Stimulated activated CD8-positive, alpha-beta memory T cell treated with anti-CD3 and anti-CD28 coated beads, Interleukin-12 subunit alpha, Interleukin-12 subunit beta, amount 100 ng/mL, for 1 hour (primary cell): Measurements from ENCODE around the gene PLA2G4E.

Experiments used
- DNase-seq: peaks from one replicate; pipeline ENCODE4 v3.0.0-alpha.2; 2020; ENCODE audit warnings: low read depth

Gene PLA2G4E

DNA sequence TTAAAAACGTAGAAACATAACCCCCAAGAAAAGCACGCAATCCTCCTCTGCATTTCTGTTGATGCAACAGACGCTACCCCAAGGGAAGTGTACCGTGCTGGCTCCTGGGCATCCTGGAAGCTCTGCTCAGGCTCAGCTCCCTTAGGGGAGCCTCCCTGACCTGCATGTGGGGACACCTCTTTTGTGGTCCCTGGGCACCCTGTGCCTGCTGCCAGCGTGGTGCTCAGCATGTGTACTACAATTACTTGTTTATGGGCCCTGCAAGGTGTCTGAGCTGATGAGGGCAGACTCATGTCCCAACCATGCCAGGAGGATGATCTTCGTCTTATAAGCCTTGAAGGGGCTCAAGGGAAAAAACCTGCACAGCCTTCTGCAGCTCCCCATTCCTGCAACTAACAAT lies 66.8 kb downstream of the PLA2G4E start:
- no peak for DNase-seq

- no peak for DNase-seq
Observed at GRCh38 chr15:41952013-41952563, 68.8 kb downstream of the PLA2G4E start.

- DNase-seq, result no peak
Observed at GRCh38 chr15:41951571-41951970, 69.3 kb downstream of the PLA2G4E start.

DNA sequence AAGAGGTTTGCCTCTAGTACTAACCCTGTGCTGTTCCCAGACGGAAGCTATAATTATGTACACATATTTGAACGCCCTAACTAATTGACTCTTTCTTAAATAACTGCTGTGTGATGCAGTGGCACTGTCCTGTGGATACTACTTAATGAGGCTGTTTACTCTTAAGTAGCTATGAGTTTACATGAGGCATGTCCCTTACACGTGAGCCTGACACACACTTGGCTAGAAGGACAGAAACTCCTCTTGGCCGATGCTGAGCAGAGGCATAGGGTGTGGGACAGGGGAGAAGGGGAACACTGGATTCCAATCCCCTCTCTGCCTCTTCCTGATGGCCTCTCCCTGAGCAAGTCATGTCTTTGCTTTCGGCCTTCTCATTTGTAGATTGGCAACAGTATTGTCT lies 70.4 kb downstream of the PLA2G4E start:
- DNase-seq, result no peak

- no peak for DNase-seq
Observed at GRCh38 chr15:41950127-41950483, 70.7 kb downstream of the PLA2G4E start.

- no peak for DNase-seq
Observed at GRCh38 chr15:41949401-41950126, 71.3 kb downstream of the PLA2G4E start.

GRCh38 chr15:41948490-41948889 lies 72.4 kb downstream of the PLA2G4E start:
- no peak for DNase-seq

DNA sequence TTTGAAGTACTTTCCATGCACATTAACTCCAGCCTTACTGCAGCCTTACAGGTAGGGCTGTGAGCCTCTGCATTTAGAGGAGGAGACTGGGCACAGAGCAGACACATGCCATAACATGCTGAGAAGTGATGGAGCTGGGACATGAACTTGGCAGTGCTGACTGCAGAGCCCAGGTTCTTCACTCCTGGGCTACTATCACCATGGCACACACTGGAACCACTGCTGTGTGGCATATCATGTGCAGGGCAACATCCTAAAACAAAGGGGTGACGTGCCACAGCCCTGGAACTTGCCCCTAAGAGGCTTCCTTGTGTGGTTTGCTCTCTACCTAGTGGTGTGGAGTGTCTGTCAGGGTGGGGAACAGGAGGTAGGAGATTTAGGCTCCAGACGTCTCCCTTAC lies 73.9 kb downstream of the PLA2G4E start:
- no peak for DNase-seq

GRCh38 chr15:41945731-41946130 lies 75.1 kb downstream of the PLA2G4E start:
- DNase-seq, result no peak

DNA sequence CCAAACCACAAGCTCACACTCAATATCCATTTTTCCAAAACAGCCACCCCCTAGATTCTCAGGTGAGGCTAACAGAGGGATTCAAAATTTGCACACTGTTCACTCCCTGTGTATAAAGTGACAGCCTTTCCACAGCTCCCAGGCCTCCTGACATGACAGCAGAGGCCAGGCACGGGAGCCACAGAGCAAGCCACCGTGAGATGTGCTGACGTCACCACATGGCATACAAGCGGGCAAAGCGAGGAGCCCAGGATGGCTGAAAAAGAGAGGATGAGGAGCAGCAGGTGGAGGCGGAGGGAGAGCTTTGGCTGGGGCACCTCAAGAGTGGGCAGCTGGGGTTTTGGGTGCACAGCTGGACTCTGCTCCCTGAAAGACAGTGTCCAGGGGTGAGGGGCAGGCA lies 75.6 kb downstream of the PLA2G4E start:
- DNase-seq, result no peak

- DNase-seq, result no peak
Observed at GRCh38 chr15:41944313-41944940, 76.4 kb downstream of the PLA2G4E start.

- DNase-seq, result no peak
Observed at GRCh38 chr15:41943543-41944312, 77.1 kb downstream of the PLA2G4E start.

DNA sequence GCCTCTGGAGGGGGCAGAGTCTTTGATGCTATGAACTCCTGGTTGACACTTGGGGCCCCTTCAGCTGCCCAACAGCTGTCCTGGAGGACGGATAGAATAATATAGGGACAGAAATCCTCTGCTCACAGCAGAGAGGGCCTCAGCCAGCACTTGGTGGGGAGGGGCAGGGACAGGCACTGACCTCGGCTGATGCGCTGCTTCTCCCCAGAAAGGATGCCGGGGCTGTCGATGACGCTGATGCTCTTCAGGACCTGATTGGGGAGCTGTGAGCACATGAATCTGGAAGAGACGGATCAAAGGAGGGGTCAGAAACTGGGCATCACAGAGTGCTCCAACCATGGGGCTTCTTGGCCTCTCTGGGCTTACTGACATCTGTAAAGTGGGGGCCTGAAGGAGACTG lies 78.0 kb downstream of the PLA2G4E start:
- no peak for DNase-seq

DNA sequence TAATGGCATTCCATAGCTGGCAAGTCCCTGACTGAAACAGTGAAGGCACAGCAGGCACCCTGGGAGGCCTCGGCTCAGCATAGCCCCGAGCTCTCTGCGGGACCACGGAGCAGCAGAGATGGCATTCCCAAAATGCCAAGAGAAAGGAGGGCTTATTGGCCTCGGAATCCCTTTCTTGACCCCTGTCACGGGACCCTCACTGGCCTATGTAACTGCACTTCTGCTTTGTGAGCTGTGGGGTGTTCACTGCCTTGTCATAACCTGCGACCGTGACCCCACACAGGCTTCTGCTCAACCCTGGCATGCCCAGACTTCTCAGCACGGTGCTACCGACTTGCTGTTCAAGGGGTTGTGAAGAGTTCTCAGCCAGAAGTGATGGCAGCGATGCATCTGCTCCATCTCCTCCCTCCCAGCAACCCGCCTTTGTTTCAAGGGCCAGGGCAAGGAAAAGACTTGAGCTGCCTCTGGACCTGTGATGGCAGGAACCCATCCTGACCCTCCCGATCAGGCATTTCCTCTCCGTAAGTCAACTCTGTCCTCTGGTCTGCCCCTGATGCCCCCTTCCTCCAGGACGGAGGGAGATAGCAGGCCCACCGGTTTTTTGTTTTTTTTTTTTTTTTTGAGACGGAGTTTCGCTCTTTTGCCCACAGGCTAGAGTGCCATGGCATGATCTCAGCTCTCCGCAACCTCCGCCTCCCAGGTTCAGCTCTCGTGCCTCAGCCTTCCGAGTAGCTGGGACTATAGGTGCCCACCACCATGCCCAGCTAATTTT lies 79.0 kb downstream of the PLA2G4E start:
- DNase-seq, result no peak

- DNase-seq, result no peak
Observed at GRCh38 chr15:41940441-41940857, 80.4 kb downstream of the PLA2G4E start.

- no peak for DNase-seq
Observed at GRCh38 chr15:41939986-41940385, 80.9 kb downstream of the PLA2G4E start.

GRCh38 chr15:41937568-41937923 lies 83.3 kb downstream of the PLA2G4E start:
- no peak for DNase-seq

DNA sequence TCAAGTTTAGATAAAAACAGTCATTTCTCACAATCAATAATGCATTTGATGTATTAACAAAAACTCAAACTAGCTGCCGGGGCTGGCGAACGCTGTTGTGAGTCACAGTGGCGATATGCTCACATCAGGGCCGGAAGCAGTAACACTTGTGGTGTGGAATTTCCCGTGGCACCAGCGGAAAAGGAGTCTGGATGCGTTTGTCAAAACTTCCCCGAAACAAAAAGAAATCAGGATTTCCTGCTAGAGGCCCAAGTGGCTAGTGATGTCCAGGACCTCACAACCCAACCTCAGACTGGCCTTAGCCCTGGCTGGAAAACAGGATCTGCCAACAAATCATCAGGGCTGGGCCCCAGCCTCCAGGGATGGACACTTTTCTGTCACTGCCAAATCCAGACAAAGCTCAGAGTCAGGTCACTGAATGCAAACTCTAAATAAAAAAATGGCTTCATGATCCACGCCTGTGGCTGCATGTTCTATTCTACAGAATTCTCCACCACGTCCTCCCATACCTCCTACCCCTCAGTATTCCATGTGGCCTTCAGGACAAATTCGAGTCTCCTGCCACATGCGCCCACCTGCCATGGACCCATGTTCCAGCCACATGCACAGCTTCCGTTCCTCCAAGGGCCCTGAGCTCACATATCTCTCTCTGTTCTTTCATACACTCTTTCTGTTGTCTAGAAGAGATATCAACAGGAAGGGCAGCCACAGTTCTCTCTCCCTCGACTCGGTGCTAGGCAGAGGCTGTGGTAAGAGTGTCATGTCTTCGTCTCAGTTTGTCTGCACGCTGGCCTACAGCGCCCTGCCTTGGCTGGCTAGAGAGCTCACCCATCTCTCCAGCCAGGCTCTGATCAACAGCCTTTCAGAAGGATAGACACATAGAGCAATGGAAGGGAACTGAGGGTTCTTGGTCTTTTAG lies 83.9 kb downstream of the PLA2G4E start:
- peak; percentile 62 for DNase-seq

DNA sequence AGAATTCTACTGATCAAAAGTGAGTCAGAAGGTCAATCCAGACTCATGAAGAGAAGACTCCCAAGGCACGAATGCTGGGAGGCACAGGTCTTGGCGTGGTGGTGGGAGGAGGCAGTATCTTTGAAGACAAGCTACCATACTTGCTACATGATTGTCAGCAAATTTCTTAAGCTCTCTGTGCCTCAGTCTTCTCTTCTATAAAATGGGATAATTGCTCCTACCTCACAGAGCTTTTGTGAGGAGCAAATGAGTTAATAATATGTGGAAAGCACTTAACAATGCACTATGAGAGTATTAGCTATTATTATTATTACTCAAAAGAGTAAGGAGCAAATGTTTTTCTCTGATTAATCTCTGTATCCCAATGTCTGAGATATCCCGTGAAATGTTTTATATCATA lies 84.7 kb downstream of the PLA2G4E start:
- no peak for DNase-seq

- no peak for DNase-seq
Observed at GRCh38 chr15:41935566-41936020, 85.2 kb downstream of the PLA2G4E start.

DNA sequence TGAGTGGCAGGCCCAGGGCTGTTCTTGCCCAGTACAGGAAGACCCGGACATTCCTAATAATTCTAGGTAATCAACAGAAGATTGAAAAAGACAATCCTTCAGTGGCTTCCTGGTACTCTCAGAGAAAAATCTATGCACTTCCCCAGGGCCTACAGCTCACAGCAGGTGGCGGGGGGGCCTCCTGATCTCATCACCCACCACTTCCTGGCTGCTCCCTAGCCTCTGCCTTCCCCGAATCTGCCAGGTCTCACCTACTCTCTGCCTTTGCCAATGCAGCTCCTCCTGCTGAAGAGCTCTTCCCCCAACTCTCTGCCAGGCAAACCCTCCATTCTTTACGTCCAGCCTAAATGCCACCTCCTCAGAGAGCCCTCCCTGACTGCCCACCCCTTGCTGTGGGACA lies 86.0 kb downstream of the PLA2G4E start:
- peak; percentile 50 for DNase-seq
